H9 (cell line): ENCODE results near the gene NMT1. TPM values are rescaled to one million over a fixed set of nuclear protein-coding genes. Genes with fewer than 3 reads are reported as not detected.

Experiments
- DNase-seq: peaks from one replicate; pipeline ENCODE4 v3.0.0-alpha.2; 2017
- H2AFZ ChIP-seq: one replicate; pipeline ENCODE4 v1.6.1; 2013; ENCODE audit warnings: mild to moderate bottlenecking, low read length, control low read depth, moderate library complexity
- H2AK5ac ChIP-seq: 2 replicates; pipeline ENCODE4 v1.6.1; 2013; ENCODE audit warnings: low read length, control low read depth, mixed read lengths; ENCODE audit not compliant: insufficient read length
- H2BK120ac ChIP-seq: one replicate; pipeline ENCODE4 v1.6.1; 2013; ENCODE audit warnings: low read depth, mild to moderate bottlenecking, low read length, control low read depth, inconsistent platforms; ENCODE audit not compliant: poor library complexity, severe bottlenecking
- H2BK12ac ChIP-seq: 2 replicates; pipeline ENCODE4 v1.6.1; 2013; ENCODE audit warnings: low read length, control low read depth, mixed read lengths, low read depth; ENCODE audit not compliant: insufficient read length
- H2BK15ac ChIP-seq: 2 replicates; pipeline ENCODE4 v1.6.1; 2013; ENCODE audit warnings: low read depth, low read length, control low read depth
- H2BK20ac ChIP-seq: one replicate; pipeline ENCODE4 v1.6.1; 2013; ENCODE audit warnings: low read depth, mild to moderate bottlenecking, low read length, control low read depth, inconsistent platforms; ENCODE audit not compliant: poor library complexity, severe bottlenecking
- H2BK5ac ChIP-seq: 2 replicates; pipeline ENCODE4 v1.6.1; 2013; ENCODE audit warnings: low read length, control low read depth, mixed read lengths; ENCODE audit not compliant: insufficient read length
- H3K14ac ChIP-seq: 2 replicates; pipeline ENCODE4 v1.6.1; 2013; ENCODE audit warnings: low read length, control low read depth; ENCODE audit not compliant: insufficient read depth
- H3K18ac ChIP-seq: 2 replicates; pipeline ENCODE4 v1.6.1; 2013; ENCODE audit warnings: low read depth, mild to moderate bottlenecking, mixed read lengths, low read length, control low read depth; ENCODE audit not compliant: insufficient read length
- H3K23ac ChIP-seq: 2 replicates; pipeline ENCODE4 v1.6.1; 2013; ENCODE audit warnings: low read length, control low read depth, mixed read lengths, low read depth; ENCODE audit not compliant: insufficient read length
- H3K23me2 ChIP-seq: 2 replicates; pipeline ENCODE4 v1.6.1; 2013; ENCODE audit warnings: low read depth, mild to moderate bottlenecking, mixed read lengths, low read length, control low read depth; ENCODE audit not compliant: insufficient read length, poor library complexity, severe bottlenecking
- H3K27ac ChIP-seq: 2 replicates; pipeline ENCODE4 v1.5.1; 2013; ENCODE audit warnings: low read length, control low read depth, mixed read lengths, low read depth; ENCODE audit not compliant: insufficient read length
- H3K27me3 ChIP-seq: 2 replicates; pipeline ENCODE4 v1.6.1; 2013; ENCODE audit warnings: low read length, control low read depth, inconsistent platforms; ENCODE audit not compliant: insufficient read depth
- H3K4ac ChIP-seq: 2 replicates; pipeline ENCODE4 v1.6.1; 2013; ENCODE audit warnings: low read depth, mild to moderate bottlenecking, control low read depth, inconsistent platforms, low read length, moderate library complexity
- H3K4me1 ChIP-seq: 2 replicates; pipeline ENCODE4 v1.6.1; 2013; ENCODE audit warnings: low read length, control low read depth, inconsistent platforms; ENCODE audit not compliant: insufficient read depth
- H3K4me2 ChIP-seq: 2 replicates; pipeline ENCODE4 v1.6.1; 2013; ENCODE audit warnings: low read length, control low read depth, mixed read lengths; ENCODE audit not compliant: insufficient read length, insufficient read depth
- H3K56ac ChIP-seq: 2 replicates; pipeline ENCODE4 v1.6.1; 2013; ENCODE audit warnings: low read depth, mild to moderate bottlenecking, mixed read lengths, low read length, control low read depth; ENCODE audit not compliant: insufficient read length
- H3K79me1 ChIP-seq: 2 replicates; pipeline ENCODE4 v1.6.1; 2013; ENCODE audit warnings: low read depth, mild to moderate bottlenecking, moderate library complexity, low read length, control low read depth, inconsistent platforms; ENCODE audit not compliant: insufficient read depth, poor library complexity, severe bottlenecking
- H3K79me2 ChIP-seq: 2 replicates; pipeline ENCODE4 v1.6.1; 2013; ENCODE audit warnings: low read length, control low read depth, inconsistent platforms; ENCODE audit not compliant: insufficient read depth
- H3K9ac ChIP-seq: 2 replicates; pipeline ENCODE4 v1.6.1; 2013; ENCODE audit warnings: low read length, control low read depth, mixed read lengths; ENCODE audit not compliant: insufficient read length; ENCODE audit errors: extremely low read depth
- H3K9me3 ChIP-seq: one replicate; pipeline ENCODE4 v1.6.1; 2013; ENCODE audit warnings: low read depth, low read length, inconsistent platforms; ENCODE audit not compliant: control insufficient read depth
- H3T11ph ChIP-seq: one replicate; pipeline ENCODE4 v1.6.1; 2013; ENCODE audit warnings: mild to moderate bottlenecking, low read length, control low read depth, inconsistent platforms
- H4K20me1 ChIP-seq: one replicate; pipeline ENCODE4 v1.6.1; 2013; ENCODE audit not compliant: control insufficient read depth, insufficient read length, insufficient read depth
- H4K5ac ChIP-seq: 2 replicates; pipeline ENCODE4 v1.6.1; 2013; ENCODE audit warnings: low read depth, mild to moderate bottlenecking, mixed read lengths, low read length, control low read depth; ENCODE audit not compliant: insufficient read length
- H4K8ac ChIP-seq: replicated peaks from 2 replicates; pipeline ENCODE4 v1.6.1; 2013; ENCODE audit warnings: low read length, control low read depth, mixed read lengths, low read depth; ENCODE audit not compliant: insufficient read length
- H4K91ac ChIP-seq: 2 replicates; pipeline ENCODE4 v1.6.1; 2013; ENCODE audit warnings: low read depth, mild to moderate bottlenecking, moderate library complexity, mixed read lengths, low read length, control low read depth; ENCODE audit not compliant: insufficient read length
- H3K27ac Mint-ChIP-seq, 3 experiments: 2 replicates in 2 of 3; 3 replicates in 1 of 3; pipeline ENCODE4 v1.8.0; 2020 to 2021; ENCODE audit warnings: mixed read lengths in 3 of 3, mild to moderate bottlenecking in 1 of 3, moderate library complexity in 1 of 3
- H3K27me3 Mint-ChIP-seq: 2 replicates; pipeline ENCODE4 v1.8.0; 2021; ENCODE audit warnings: low read depth, mild to moderate bottlenecking, moderate library complexity, mixed read lengths
- H3K36me3 Mint-ChIP-seq, 3 experiments: 2 replicates in 2 of 3; 3 replicates in 1 of 3; pipeline ENCODE4 v1.8.0; 2020 to 2021; ENCODE audit warnings: low read depth in 3 of 3, mixed read lengths in 3 of 3; ENCODE audit not compliant: insufficient read depth in 1 of 3
- H3K4me1 Mint-ChIP-seq, 2 experiments: 2 replicates each; pipeline ENCODE4 v1.8.0; 2020; ENCODE audit warnings: mixed read lengths in 2 of 2
- H3K4me3 Mint-ChIP-seq, 2 experiments: 2 replicates in 1 of 2; 3 replicates in 1 of 2; pipeline ENCODE4 v1.8.0; 2020 to 2021; ENCODE audit warnings: mild to moderate bottlenecking in 2 of 2, mixed read lengths in 2 of 2, moderate library complexity in 1 of 2
- H3K9me3 Mint-ChIP-seq, 2 experiments: 2 replicates in 1 of 2; 3 replicates in 1 of 2; pipeline ENCODE4 v1.8.0; 2020; ENCODE audit warnings: mild to moderate bottlenecking in 2 of 2, mixed read lengths in 2 of 2, moderate library complexity in 1 of 2
- CTCF ChIP-seq: fragments of 200-600 bp; sonication (generic); conservative IDR thresholded peaks from 3 replicates; pipeline ENCODE4 v1.8.0; 2021; ENCODE audit warnings: antibody characterized with exemption, mild to moderate bottlenecking
- WGBS: extraction: QIAGEN DNeasy Blood & Tissue Kit; methylation state at CpG from one replicate; pipeline ENCODE4 v1.1.7; 2013; ENCODE audit warnings: missing lambda C conversion rate, low lambda C conversion rate, mixed read lengths; ENCODE audit not compliant: insufficient read length; ENCODE audit errors: extremely low coverage; 5-methylcytosine and 5-hydroxymethylcytosine counted together
- total RNA-seq: library from RNA; stranded (reverse); gene quantifications from 2 replicates; pipeline ENCODE4 v1.2.1, GENCODE V29; 2021

The NMT1 gene
- total RNA-seq, 1 experiment from 2014 or later, result 150 TPM

DNA sequence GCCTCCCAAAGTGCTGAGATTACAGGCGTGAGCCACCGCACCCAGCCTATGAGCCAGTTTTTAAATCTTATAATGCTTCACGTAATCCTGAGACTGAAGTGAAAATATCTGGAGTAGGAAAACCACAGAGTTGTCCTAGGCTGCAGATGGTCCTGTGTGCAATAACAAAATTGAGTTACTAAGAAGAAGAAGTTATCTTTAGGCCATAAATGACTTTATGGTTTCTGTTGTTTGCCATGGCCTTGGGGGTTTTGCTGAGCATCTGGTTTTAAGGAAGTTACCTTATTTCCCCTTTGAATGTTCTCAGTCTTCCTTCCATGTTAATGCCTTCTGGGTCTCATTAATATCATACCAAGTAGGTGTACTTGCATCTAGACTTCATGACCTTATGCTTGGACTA lies 16.5 kb downstream of the NMT1 start:
- H4K5ac ChIP-seq, result no peak overlapping the region
- H3K4me1 ChIP-seq, result no peaks in the 10 kb centered on the region; the same call in 1 of the 2 replicates
- no peak for TF ChIP-seq CTCF
- no peak overlapping the region for H4K91ac ChIP-seq
- H2BK20ac ChIP-seq, result no peak overlapping the region
- no peak overlapping the region for H2BK5ac ChIP-seq
- H3K9ac ChIP-seq, result no peak overlapping the region
- H3K27me3 ChIP-seq, result no peaks in the 10 kb centered on the region
- H3K27ac ChIP-seq, result no peak overlapping the region
- Mint-ChIP-seq H3K9me3 (no peaks in the 10 kb centered on the region), H3K36me3 (peaks cover 25 to 55% (median 50%) of the 10 kb centered on the region in 3 experiments; a peak in 6 of 7 replicates), H3K27ac (peak overlapping the region in 1 of 3 experiments; percentile 90; a peak in 1 of 7 replicates), H3K27me3 (no peaks in the 10 kb centered on the region), H3K4me3 (no peak overlapping the region), H3K4me1 (no peaks in the 10 kb centered on the region; a peak in 1 of 4 replicates)
- no peaks in the 10 kb centered on the region for H3K9me3 ChIP-seq
- WGBS, result no CpG with 5 or more reads among the region's 3 CpGs
- no peak overlapping the region for H2BK15ac ChIP-seq
- no peak overlapping the region for H3K56ac ChIP-seq
- no peak overlapping the region for H4K8ac ChIP-seq
- H2BK12ac ChIP-seq, result no peak overlapping the region
- H3K18ac ChIP-seq, result no peak overlapping the region
- no peak overlapping the region for H3K23ac ChIP-seq
- H3T11ph ChIP-seq, result no peak overlapping the region
- H2AK5ac ChIP-seq, result no peak overlapping the region
- no peaks in the 10 kb centered on the region for H3K79me1 ChIP-seq
- H3K14ac ChIP-seq, result no peak overlapping the region
- DNase-seq, result no peak
- H3K79me2 ChIP-seq, result no peaks in the 10 kb centered on the region; the same call in 1 of the 2 replicates
- H3K4me2 ChIP-seq, result no peak overlapping the region
- H2AFZ ChIP-seq, result no peak overlapping the region
- H4K20me1 ChIP-seq, result no peaks in the 10 kb centered on the region
- H3K4ac ChIP-seq, result no peak overlapping the region
- no peaks in the 10 kb centered on the region for H3K23me2 ChIP-seq
- no peak overlapping the region for H2BK120ac ChIP-seq
